ENCODE data around the gene RARG. TPM values are rescaled to one million over a fixed set of nuclear protein-coding genes. Genes with fewer than 3 reads are reported as not detected.
"Not testable (repeated sequence)": the region's sequence is repeated elsewhere in the genome, so short reads cannot be mapped to it uniquely, and the experiment has no call there.

The RARG gene
- total RNA-seq, 1 donor from 2014 or later: 58.6 TPM

GRCh38 chr12:53185582-53186153, 46.3 kb downstream of the RARG start:
- intact Hi-C loops (cut with micrococcal nuclease): no loop called here
- Mint-ChIP-seq H3K4me3 (no peak overlapping the region), H3K36me3 (ENCODE audit: low read depth) (peaks cover 66% of the 10 kb centered on the region), H3K27ac (no peak overlapping the region), H3K4me1 (ENCODE audit: low read depth) (peaks cover 41% of the 10 kb centered on the region), H3K9me3 (no peaks in the 10 kb centered on the region), H3K27me3 (ENCODE audit: insufficient read depth) (no peaks in the 10 kb centered on the region)
- no peak for DNase-seq (ENCODE audit: low spot score)

GRCh38 chr12:53184828-53185227, 47.2 kb downstream of the RARG start:
- Mint-ChIP-seq H3K27me3 (ENCODE audit: insufficient read depth) (no peaks in the 10 kb centered on the region), H3K9me3 (no peaks in the 10 kb centered on the region), H3K36me3 (ENCODE audit: low read depth) (peaks cover 63% of the 10 kb centered on the region), H3K27ac (no peak overlapping the region), H3K4me3 (no peak overlapping the region), H3K4me1 (ENCODE audit: low read depth) (peaks cover 38% of the 10 kb centered on the region)
- no peak for DNase-seq (ENCODE audit: low spot score)
- intact Hi-C loops (cut with micrococcal nuclease): no loop called here

- H3K36me3 Mint-ChIP-seq (ENCODE audit: low read depth): peaks cover 57% of the 10 kb centered on the region
- H3K4me1 Mint-ChIP-seq (ENCODE audit: low read depth): peaks cover 46% of the 10 kb centered on the region
Measured at GRCh38 chr12:53182903-53183302, 49.1 kb downstream of the RARG start.

GRCh38 chr12:53181935-53182334, 50.1 kb downstream of the RARG start:
- Mint-ChIP-seq H3K27ac (peak overlapping the region; percentile 88), H3K36me3 (ENCODE audit: low read depth) (peaks cover 48% of the 10 kb centered on the region), H3K4me1 (ENCODE audit: low read depth) (peaks cover 46% of the 10 kb centered on the region), H3K27me3 (ENCODE audit: insufficient read depth) (no peaks in the 10 kb centered on the region), H3K4me3 (peak overlapping the region; percentile 86), H3K9me3 (no peaks in the 10 kb centered on the region)
- intact Hi-C loops (cut with micrococcal nuclease): loop anchor here (1.0 kb wide), 1 partner anchor 319 kb away; the partner anchor contains the start of gene TARBP2
- no peak for DNase-seq (ENCODE audit: low spot score)

More at GRCh38 chr12:53182903-53183302, 49.1 kb downstream of the RARG start:
- Mint-ChIP-seq H3K27me3 (ENCODE audit: insufficient read depth) (no peaks in the 10 kb centered on the region), H3K4me3 (peak overlapping the region; percentile 86), H3K27ac (no peak overlapping the region), H3K9me3 (no peaks in the 10 kb centered on the region)
- intact Hi-C loops (cut with micrococcal nuclease): no loop called here
- DNase-seq (ENCODE audit: low spot score): no peak

GRCh38 chr12:53180931-53181645, 50.9 kb downstream of the RARG start:
- Mint-ChIP-seq H3K4me1 (ENCODE audit: low read depth) (peaks cover 46% of the 10 kb centered on the region), H3K9me3 (no peaks in the 10 kb centered on the region), H3K36me3 (ENCODE audit: low read depth) (peaks cover 41% of the 10 kb centered on the region), H3K27me3 (ENCODE audit: insufficient read depth) (no peaks in the 10 kb centered on the region), H3K27ac (peak overlapping the region; percentile 88), H3K4me3 (peak overlapping the region; percentile 86)
- intact Hi-C loops (cut with micrococcal nuclease): loop anchor here (1.0 kb wide), 13 partner anchors 19 to 320 kb away; partner anchors contain the start of genes AAAS, EIF4B, ESPL1 and MYG1
- peak; percentile 73 for DNase-seq (ENCODE audit: low spot score)

- Mint-ChIP-seq H3K27me3 (ENCODE audit: insufficient read depth) (no peaks in the 10 kb centered on the region), H3K4me1 (ENCODE audit: low read depth) (peaks cover 52% of the 10 kb centered on the region), H3K4me3 (peak within 1 kb of the TSS; percentile 88), H3K27ac (peak within 1 kb of the TSS; percentile 99), H3K9me3 (no peaks in the 10 kb centered on the region), H3K36me3 (ENCODE audit: low read depth) (peaks cover 34% of the 10 kb centered on the region)
- DNase-seq (ENCODE audit: low spot score): peak; percentile 97
- intact Hi-C loops (cut with micrococcal nuclease): loop anchor here (1.0 kb wide), 12 partner anchors 20 to 271 kb away; partner anchors contain the start of genes AAAS, EIF4B, ESPL1 and MYG1
Measured at GRCh38 chr12:53180220-53180930, 51.6 kb downstream of the RARG start, which contains the start of the genes CSAD and ZNF740. Gene CSAD (minus strand): TSS chr12:53180925. CDS start chr12:53173470, 7,455 bp downstream. Gene ZNF740 (plus strand): TSS chr12:53180722. CDS start chr12:53181984, 1,262 bp downstream.

DNA sequence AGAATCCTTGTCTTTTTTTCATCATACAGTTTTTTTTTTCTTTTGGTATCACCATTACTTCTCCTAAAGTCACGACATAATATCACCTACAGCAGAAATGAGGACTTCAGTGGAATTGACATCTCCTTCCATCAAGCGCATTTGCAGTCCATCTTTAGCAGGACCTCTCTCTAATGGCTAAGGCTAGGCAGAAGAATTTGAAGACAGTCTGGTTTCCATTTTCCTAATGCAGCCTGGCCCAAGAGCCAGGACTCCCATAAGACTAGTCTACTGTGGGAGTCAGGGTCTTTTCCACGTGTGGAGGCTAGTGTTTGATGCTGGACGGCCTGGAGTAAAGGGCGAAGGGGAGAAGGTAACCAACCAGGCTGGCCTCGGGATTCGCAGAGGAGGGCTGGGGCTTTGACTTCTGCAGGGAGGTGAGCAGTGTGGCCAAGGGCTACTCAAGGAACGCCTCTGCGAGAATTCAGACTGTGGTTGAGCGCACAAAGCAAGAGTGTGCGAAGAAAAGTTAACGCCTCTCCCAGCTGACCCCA, 52.3 kb downstream of the RARG start:
- H3K27ac Mint-ChIP-seq: peak overlapping the region; percentile 99
- intact Hi-C loops (cut with micrococcal nuclease): loop anchor here (1.0 kb wide), 12 partner anchors 20 to 272 kb away; partner anchors contain the start of genes AAAS, EIF4B, ESPL1 and MYG1
- peaks cover 55% of the 10 kb centered on the region for H3K4me1 Mint-ChIP-seq (ENCODE audit: low read depth)
- no peaks in the 10 kb centered on the region for H3K27me3 Mint-ChIP-seq (ENCODE audit: insufficient read depth)
- H3K4me3 Mint-ChIP-seq: peak overlapping the region; percentile 88
- no peak for DNase-seq (ENCODE audit: low spot score)
- H3K36me3 Mint-ChIP-seq (ENCODE audit: low read depth): peaks cover 29% of the 10 kb centered on the region
- H3K9me3 Mint-ChIP-seq: no peaks in the 10 kb centered on the region

- Mint-ChIP-seq H3K36me3 (ENCODE audit: low read depth) (peaks cover 24% of the 10 kb centered on the region), H3K4me3 (peak overlapping the region; percentile 88), H3K27ac (peak overlapping the region; percentile 99), H3K4me1 (ENCODE audit: low read depth) (peaks cover 48% of the 10 kb centered on the region)
- DNase-seq (ENCODE audit: low spot score); H3K27me3 Mint-ChIP-seq (ENCODE audit: insufficient read depth); intact Hi-C loops (cut with micrococcal nuclease); H3K9me3 Mint-ChIP-seq: not testable (repeated sequence)
Measured at GRCh38 chr12:53178803-53179202, 53.2 kb downstream of the RARG start.

DNA sequence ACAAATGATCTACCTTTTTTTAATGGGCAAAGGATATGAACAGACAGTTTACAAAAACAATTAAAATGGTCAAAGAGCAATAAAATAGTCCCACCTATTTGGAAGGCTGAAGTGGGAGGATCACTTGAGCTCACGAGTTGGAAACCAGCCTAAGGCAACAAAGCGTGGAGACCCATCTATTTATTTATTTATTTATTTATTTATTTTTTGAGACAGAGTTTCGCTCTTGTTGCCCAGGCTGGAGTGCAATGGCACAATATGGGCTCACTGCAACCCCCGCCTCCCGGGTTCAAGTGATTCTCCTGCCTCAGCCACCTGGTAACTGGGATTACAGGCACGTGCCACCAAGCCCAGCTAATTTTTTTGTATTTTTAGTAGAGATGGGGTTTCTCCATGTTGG, 54.6 kb downstream of the RARG start:
- peaks cover 12% of the 10 kb centered on the region for H3K36me3 Mint-ChIP-seq (ENCODE audit: low read depth)
- intact Hi-C loops (cut with micrococcal nuclease); H3K4me3 Mint-ChIP-seq; DNase-seq (ENCODE audit: low spot score); H3K27ac Mint-ChIP-seq; H3K27me3 Mint-ChIP-seq (ENCODE audit: insufficient read depth); H3K9me3 Mint-ChIP-seq: not testable (repeated sequence)
- peaks cover 36% of the 10 kb centered on the region for H3K4me1 Mint-ChIP-seq (ENCODE audit: low read depth)

DNA sequence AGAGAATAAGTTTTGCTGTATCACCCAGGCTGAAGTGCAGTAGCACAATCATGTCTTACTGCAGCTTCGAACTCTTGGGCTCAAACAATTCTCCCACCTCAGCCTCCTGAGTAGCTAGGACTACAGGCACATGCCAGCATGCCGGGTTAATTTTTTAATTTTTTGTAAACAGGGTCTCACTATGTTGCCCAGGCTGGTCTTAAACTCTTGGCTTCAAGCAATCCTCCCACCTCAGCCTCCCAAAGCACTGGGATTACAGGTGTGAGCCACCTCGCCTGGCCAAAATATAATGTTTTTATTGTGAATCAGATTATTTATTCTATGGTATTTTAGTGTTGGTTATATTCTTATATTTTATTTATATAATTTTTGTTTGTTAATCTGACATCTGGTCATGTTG, 55.3 kb downstream of the RARG start:
- H3K27ac Mint-ChIP-seq: no peak overlapping the region
- H3K27me3 Mint-ChIP-seq (ENCODE audit: insufficient read depth): no peaks in the 10 kb centered on the region
- intact Hi-C loops (cut with micrococcal nuclease): no loop called here

GRCh38 chr12:53174881-53175491, 57.0 kb downstream of the RARG start:
- DNase-seq (ENCODE audit: low spot score): no peak
- Mint-ChIP-seq H3K27me3 (ENCODE audit: insufficient read depth) (no peaks in the 10 kb centered on the region), H3K36me3 (ENCODE audit: low read depth) (peaks cover 9% of the 10 kb centered on the region), H3K4me1 (ENCODE audit: low read depth) (peaks cover 25% of the 10 kb centered on the region), H3K27ac (no peak overlapping the region), H3K9me3 (no peaks in the 10 kb centered on the region), H3K4me3 (no peak overlapping the region)
- intact Hi-C loops (cut with micrococcal nuclease): no loop called here

More for the DNA sequence above, 55.3 kb downstream of the RARG start:
- DNase-seq (ENCODE audit: low spot score): no peak
- no peak overlapping the region for H3K4me3 Mint-ChIP-seq
- peaks cover 5% of the 10 kb centered on the region for H3K36me3 Mint-ChIP-seq (ENCODE audit: low read depth)
- peaks cover 29% of the 10 kb centered on the region for H3K4me1 Mint-ChIP-seq (ENCODE audit: low read depth)
- no peaks in the 10 kb centered on the region for H3K9me3 Mint-ChIP-seq

- H3K4me1 Mint-ChIP-seq (ENCODE audit: low read depth): peaks cover 12% of the 10 kb centered on the region
- H3K4me3 Mint-ChIP-seq: no peak overlapping the region
- no peaks in the 10 kb centered on the region for H3K27me3 Mint-ChIP-seq (ENCODE audit: insufficient read depth)
- intact Hi-C loops (cut with micrococcal nuclease): no loop called here
- no peak for DNase-seq (ENCODE audit: low spot score)
- H3K27ac Mint-ChIP-seq: no peak overlapping the region
- peaks cover 12% of the 10 kb centered on the region for H3K36me3 Mint-ChIP-seq (ENCODE audit: low read depth)
- H3K9me3 Mint-ChIP-seq: no peaks in the 10 kb centered on the region
Measured at GRCh38 chr12:53173085-53173715, 58.8 kb downstream of the RARG start.
